ENCODE measurements around the gene NCSTN.

NCSTN gene

GRCh38 chr1:160352555-160352954 lies 9.4 kb downstream of the NCSTN start:
- Histone ChIP-seq H3K27ac (no peak overlapping the region), H3K36me3 (peaks cover 100% of the 10 kb centered on the region), H3K27me3 (ENCODE audit: insufficient read depth, low read depth, severe bottlenecking) (no peaks in the 10 kb centered on the region), H3K9me3 (ENCODE audit: severe bottlenecking) (no peaks in the 10 kb centered on the region), H3K4me3 (ENCODE audit: low read depth, low read length) (no peak overlapping the region)
- TF ChIP-seq, protein P1, sequence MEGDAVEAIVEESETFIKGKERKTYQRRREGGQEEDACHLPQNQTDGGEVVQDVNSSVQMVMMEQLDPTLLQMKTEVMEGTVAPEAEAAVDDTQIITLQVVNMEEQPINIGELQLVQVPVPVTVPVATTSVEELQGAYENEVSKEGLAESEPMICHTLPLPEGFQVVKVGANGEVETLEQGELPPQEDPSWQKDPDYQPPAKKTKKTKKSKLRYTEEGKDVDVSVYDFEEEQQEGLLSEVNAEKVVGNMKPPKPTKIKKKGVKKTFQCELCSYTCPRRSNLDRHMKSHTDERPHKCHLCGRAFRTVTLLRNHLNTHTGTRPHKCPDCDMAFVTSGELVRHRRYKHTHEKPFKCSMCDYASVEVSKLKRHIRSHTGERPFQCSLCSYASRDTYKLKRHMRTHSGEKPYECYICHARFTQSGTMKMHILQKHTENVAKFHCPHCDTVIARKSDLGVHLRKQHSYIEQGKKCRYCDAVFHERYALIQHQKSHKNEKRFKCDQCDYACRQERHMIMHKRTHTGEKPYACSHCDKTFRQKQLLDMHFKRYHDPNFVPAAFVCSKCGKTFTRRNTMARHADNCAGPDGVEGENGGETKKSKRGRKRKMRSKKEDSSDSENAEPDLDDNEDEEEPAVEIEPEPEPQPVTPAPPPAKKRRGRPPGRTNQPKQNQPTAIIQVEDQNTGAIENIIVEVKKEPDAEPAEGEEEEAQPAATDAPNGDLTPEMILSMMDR (IDR thresholded peaks at IDR 0.05; ENCODE audit: low read depth, low read length) = no peak
- no peak for DNase-seq

- no peaks in the 10 kb centered on the region for H3K9me3 ChIP-seq (ENCODE audit: severe bottlenecking)
- H3K27ac ChIP-seq = peak overlapping the region; percentile 24; the same call in 1 of the 2 replicates
- peaks cover 100% of the 10 kb centered on the region for H3K36me3 ChIP-seq
- DNase-seq = no peak
- no peaks in the 10 kb centered on the region for H3K27me3 ChIP-seq (ENCODE audit: insufficient read depth, low read depth, severe bottlenecking)
- TF ChIP-seq, protein P1 (IDR thresholded peaks at IDR 0.05; ENCODE audit: low read depth, low read length) = no peak
- no peak overlapping the region for H3K4me3 ChIP-seq (ENCODE audit: low read depth, low read length)
Observed at GRCh38 chr1:160353223-160353622, 10.0 kb downstream of the NCSTN start.

DNA sequence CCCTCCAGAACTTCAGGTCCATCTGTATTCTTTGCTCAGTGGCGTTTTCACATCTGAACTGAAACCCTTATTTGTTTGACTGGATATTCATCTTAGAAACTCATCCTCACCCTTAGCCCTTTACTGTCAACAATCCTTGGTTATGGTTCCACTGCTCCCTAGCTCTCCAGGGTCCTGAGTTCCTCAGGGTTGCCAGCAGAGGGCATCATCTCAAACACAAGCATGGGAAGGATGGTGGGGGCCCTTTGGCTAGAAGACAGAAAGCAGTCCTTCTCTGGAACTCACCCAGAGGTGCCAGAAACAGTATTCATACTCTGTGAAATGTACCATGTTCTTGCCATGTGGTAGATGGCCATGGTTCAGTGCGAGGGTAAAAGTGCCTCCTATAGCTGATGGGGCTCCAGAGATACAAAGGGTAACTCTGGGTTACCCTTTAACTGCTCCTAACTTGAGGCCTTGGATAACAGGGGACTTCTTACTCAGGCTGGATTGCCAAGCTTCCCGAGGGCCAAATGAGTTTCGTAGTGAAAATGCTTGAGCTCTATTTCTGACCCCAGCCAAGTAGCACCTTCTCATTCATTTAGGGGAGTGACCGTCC lies 11.3 kb downstream of the NCSTN start:
- Histone ChIP-seq H3K27ac (peak overlapping the region; percentile 37), H3K9me3 (ENCODE audit: severe bottlenecking) (no peaks in the 10 kb centered on the region), H3K27me3 (ENCODE audit: insufficient read depth, low read depth, severe bottlenecking) (no peaks in the 10 kb centered on the region), H3K4me3 (ENCODE audit: low read depth, low read length) (no peak overlapping the region), H3K36me3 (peaks cover 98% of the 10 kb centered on the region)
- peak; percentile 85 for DNase-seq
- TF ChIP-seq, protein P1 (IDR thresholded peaks at IDR 0.05; ENCODE audit: low read depth, low read length) = peak; percentile 89

GRCh38 chr1:160357286-160358002 lies 14.3 kb downstream of the NCSTN start:
- Histone ChIP-seq H3K36me3 (peaks cover 86% of the 10 kb centered on the region), H3K27me3 (ENCODE audit: insufficient read depth, low read depth, severe bottlenecking) (no peaks in the 10 kb centered on the region), H3K9me3 (ENCODE audit: severe bottlenecking) (no peaks in the 10 kb centered on the region), H3K4me3 (ENCODE audit: low read depth, low read length) (no peak overlapping the region), H3K27ac (peak overlapping the region; percentile 14; the same call in 1 of the 2 replicates)
- DNase-seq = no peak
- TF ChIP-seq, protein P1 (IDR thresholded peaks at IDR 0.05; ENCODE audit: low read depth, low read length) = no peak

DNA sequence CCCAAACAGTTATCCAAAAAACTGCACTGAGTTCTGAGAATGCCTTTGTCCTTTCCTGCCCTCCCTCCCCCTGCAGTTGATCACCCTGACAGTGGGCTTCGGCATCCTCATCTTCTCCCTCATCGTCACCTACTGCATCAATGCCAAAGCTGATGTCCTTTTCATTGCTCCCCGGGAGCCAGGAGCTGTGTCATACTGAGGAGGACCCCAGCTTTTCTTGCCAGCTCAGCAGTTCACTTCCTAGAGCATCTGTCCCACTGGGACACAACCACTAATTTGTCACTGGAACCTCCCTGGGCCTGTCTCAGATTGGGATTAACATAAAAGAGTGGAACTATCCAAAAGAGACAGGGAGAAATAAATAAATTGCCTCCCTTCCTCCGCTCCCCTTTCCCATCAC lies 14.9 kb downstream of the NCSTN start:
- TF ChIP-seq, protein P1 (IDR thresholded peaks at IDR 0.05; ENCODE audit: low read depth, low read length) = no peak
- no peak for DNase-seq
- Histone ChIP-seq H3K9me3 (ENCODE audit: severe bottlenecking) (no peaks in the 10 kb centered on the region), H3K27me3 (ENCODE audit: insufficient read depth, low read depth, severe bottlenecking) (no peaks in the 10 kb centered on the region), H3K36me3 (peaks cover 79% of the 10 kb centered on the region), H3K27ac (no peak overlapping the region), H3K4me3 (ENCODE audit: low read depth, low read length) (no peak overlapping the region)
